IMR-90 (cell line): Measurements from ENCODE around the gene PCGF6.

Source experiments
- BHLHE40 ChIP-seq: fragments of 150-350 bp; IDR thresholded peaks from 2 replicates; pipeline ENCODE4 v1.6.1; 2016; ENCODE audit warnings: mild to moderate bottlenecking, low read depth, low read length
- CEBPB ChIP-seq: IDR thresholded peaks from 2 replicates; pipeline ENCODE4 v1.6.1; 2012; ENCODE audit warnings: low read depth, low read length, improper control_type of control experiment
- CTCF ChIP-seq: conservative IDR thresholded peaks from 2 replicates; pipeline ENCODE4 v1.5.1; 2012; ENCODE audit warnings: mild to moderate bottlenecking, low read depth, low read length, improper control_type of control experiment
- FOS ChIP-seq: fragments of 150-350 bp; IDR thresholded peaks from 2 replicates; pipeline ENCODE4 v1.6.1; 2016; ENCODE audit warnings: low read depth, low read length
- MAFK ChIP-seq: IDR thresholded peaks from 2 replicates; pipeline ENCODE4 v1.6.1; 2012; ENCODE audit warnings: low read depth, low read length, improper control_type of control experiment
- MAZ ChIP-seq: IDR thresholded peaks from 2 replicates; pipeline ENCODE4 v1.6.1; 2012; ENCODE audit warnings: low read depth, mild to moderate bottlenecking, low read length, improper control_type of control experiment, moderate library complexity, borderline replicate concordance
- MXI1 ChIP-seq: IDR thresholded peaks from 2 replicates; pipeline ENCODE4 v1.6.1; 2012; ENCODE audit warnings: low read depth, mild to moderate bottlenecking, low read length, moderate library complexity, borderline replicate concordance
- NFE2L2 ChIP-seq: fragments of 150-350 bp; IDR thresholded peaks from 2 replicates; pipeline ENCODE4 v1.6.1; 2016; ENCODE audit warnings: low read depth, mild to moderate bottlenecking, low read length
- POLR2A ChIP-seq: IDR thresholded peaks from 2 replicates; pipeline ENCODE4 v1.6.1; 2012; ENCODE audit warnings: mild to moderate bottlenecking, low read depth, low read length
- RAD21 ChIP-seq: IDR thresholded peaks from 2 replicates; pipeline ENCODE4 v1.6.1; 2012; ENCODE audit warnings: low read length, improper control_type of control experiment
- RFX5 ChIP-seq: IDR thresholded peaks from 2 replicates; pipeline ENCODE4 v1.8.0; 2012; ENCODE audit warnings: low read depth, mild to moderate bottlenecking, low read length, moderate library complexity
- SMC3 ChIP-seq: fragments of 150-350 bp; IDR thresholded peaks from 2 replicates; pipeline ENCODE4 v1.6.1; 2016; ENCODE audit warnings: low read depth, mild to moderate bottlenecking, antibody characterized with exemption, low read length, moderate library complexity
- USF2 ChIP-seq: fragments of 150-350 bp; IDR thresholded peaks from 2 replicates; pipeline ENCODE4 v1.6.1; 2017; ENCODE audit warnings: mild to moderate bottlenecking, antibody characterized with exemption, low read length, low read depth

- no peak for TF ChIP-seq CEBPB
- TF ChIP-seq RAD21 = no peak
- no peak for TF ChIP-seq USF2
- TF ChIP-seq CTCF = no peak
- TF ChIP-seq MAFK = no peak
- no peak for TF ChIP-seq FOS
- TF ChIP-seq MAZ = no peak
- TF ChIP-seq POLR2A = no peak
- no peak for TF ChIP-seq BHLHE40
- TF ChIP-seq SMC3 = no peak
- TF ChIP-seq MXI1 = no peak
- no peak for TF ChIP-seq RFX5
- no peak for TF ChIP-seq NFE2L2
Measured at GRCh38 chr10:103327906-103328305, 23.0 kb downstream of the PCGF6 start.
